Measurements from ENCODE around the gene PVALEF.

PVALEF gene

DNA sequence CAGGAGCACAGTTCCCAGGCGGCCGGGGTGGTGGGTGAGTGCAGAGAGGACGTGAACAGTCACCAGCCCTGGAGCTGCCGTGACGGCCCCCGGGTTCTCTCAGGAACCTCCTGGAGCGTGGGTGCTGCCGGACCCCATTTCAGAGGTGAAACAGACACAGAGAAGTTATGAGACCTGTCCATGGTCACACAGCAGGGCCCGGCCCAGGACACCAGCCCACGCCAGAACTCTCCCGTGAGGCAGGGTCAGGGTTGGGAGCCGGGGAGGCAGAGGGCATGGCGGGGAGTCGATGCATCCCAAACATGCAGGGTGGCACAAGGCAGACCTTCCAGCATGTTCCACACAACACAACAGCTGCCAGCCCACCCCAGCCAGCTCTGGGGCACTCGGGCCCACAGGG, 3.8 kb upstream of the PVALEF start:
- TF ChIP-seq GABPA (IDR thresholded peaks at IDR 0.05; ENCODE audit: low read depth) (no peak), POLR2AphosphoS5 (IDR thresholded peaks at IDR 0.05; ENCODE audit: low read depth) (no peak), SPI1 (IDR thresholded peaks at IDR 0.05; ENCODE audit: borderline replicate concordance, low read depth) (no peak)
- TF ChIP-seq, protein P1, sequence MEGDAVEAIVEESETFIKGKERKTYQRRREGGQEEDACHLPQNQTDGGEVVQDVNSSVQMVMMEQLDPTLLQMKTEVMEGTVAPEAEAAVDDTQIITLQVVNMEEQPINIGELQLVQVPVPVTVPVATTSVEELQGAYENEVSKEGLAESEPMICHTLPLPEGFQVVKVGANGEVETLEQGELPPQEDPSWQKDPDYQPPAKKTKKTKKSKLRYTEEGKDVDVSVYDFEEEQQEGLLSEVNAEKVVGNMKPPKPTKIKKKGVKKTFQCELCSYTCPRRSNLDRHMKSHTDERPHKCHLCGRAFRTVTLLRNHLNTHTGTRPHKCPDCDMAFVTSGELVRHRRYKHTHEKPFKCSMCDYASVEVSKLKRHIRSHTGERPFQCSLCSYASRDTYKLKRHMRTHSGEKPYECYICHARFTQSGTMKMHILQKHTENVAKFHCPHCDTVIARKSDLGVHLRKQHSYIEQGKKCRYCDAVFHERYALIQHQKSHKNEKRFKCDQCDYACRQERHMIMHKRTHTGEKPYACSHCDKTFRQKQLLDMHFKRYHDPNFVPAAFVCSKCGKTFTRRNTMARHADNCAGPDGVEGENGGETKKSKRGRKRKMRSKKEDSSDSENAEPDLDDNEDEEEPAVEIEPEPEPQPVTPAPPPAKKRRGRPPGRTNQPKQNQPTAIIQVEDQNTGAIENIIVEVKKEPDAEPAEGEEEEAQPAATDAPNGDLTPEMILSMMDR (IDR thresholded peaks at IDR 0.05; ENCODE audit: insufficient read depth, low read length): no peak
- TF ChIP-seq, protein P2, sequence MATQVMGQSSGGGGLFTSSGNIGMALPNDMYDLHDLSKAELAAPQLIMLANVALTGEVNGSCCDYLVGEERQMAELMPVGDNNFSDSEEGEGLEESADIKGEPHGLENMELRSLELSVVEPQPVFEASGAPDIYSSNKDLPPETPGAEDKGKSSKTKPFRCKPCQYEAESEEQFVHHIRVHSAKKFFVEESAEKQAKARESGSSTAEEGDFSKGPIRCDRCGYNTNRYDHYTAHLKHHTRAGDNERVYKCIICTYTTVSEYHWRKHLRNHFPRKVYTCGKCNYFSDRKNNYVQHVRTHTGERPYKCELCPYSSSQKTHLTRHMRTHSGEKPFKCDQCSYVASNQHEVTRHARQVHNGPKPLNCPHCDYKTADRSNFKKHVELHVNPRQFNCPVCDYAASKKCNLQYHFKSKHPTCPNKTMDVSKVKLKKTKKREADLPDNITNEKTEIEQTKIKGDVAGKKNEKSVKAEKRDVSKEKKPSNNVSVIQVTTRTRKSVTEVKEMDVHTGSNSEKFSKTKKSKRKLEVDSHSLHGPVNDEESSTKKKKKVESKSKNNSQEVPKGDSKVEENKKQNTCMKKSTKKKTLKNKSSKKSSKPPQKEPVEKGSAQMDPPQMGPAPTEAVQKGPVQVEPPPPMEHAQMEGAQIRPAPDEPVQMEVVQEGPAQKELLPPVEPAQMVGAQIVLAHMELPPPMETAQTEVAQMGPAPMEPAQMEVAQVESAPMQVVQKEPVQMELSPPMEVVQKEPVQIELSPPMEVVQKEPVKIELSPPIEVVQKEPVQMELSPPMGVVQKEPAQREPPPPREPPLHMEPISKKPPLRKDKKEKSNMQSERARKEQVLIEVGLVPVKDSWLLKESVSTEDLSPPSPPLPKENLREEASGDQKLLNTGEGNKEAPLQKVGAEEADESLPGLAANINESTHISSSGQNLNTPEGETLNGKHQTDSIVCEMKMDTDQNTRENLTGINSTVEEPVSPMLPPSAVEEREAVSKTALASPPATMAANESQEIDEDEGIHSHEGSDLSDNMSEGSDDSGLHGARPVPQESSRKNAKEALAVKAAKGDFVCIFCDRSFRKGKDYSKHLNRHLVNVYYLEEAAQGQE (IDR thresholded peaks at IDR 0.05; ENCODE audit: insufficient replicate concordance, low read depth): no peak
- Histone ChIP-seq H3K4me3 (replicated peaks; ENCODE audit: insufficient read depth, low read length) (no peak overlapping the region), H3K27me3 (ENCODE audit: insufficient read depth, poor library complexity, severe bottlenecking) (peaks cover 13% of the 10 kb centered on the region), H3K27ac (replicated peaks) (no peak overlapping the region)
- no peak for DNase-seq (ENCODE audit: low read depth in 1 of 2, low spot score in 1 of 2)

GRCh38 chr17:81161972-81162371, 3.3 kb upstream of the PVALEF start:
- Histone ChIP-seq H3K4me3 (replicated peaks; ENCODE audit: insufficient read depth, low read length) (no peak overlapping the region), H3K27me3 (ENCODE audit: insufficient read depth, poor library complexity, severe bottlenecking) (peaks cover 17% of the 10 kb centered on the region), H3K27ac (replicated peaks) (no peak overlapping the region)
- DNase-seq (ENCODE audit: low read depth in 1 of 2, low spot score in 1 of 2): no peak
- no peak for TF ChIP-seq POLR2AphosphoS5 (IDR thresholded peaks at IDR 0.05; ENCODE audit: low read depth)
- TF ChIP-seq, protein P1 (IDR thresholded peaks at IDR 0.05; ENCODE audit: insufficient read depth, low read length): no peak
- TF ChIP-seq SPI1 (IDR thresholded peaks at IDR 0.05; ENCODE audit: borderline replicate concordance, low read depth): no peak
- TF ChIP-seq GABPA (IDR thresholded peaks at IDR 0.05; ENCODE audit: low read depth): no peak
- TF ChIP-seq, protein P2 (IDR thresholded peaks at IDR 0.05; ENCODE audit: insufficient replicate concordance, low read depth): no peak

DNA sequence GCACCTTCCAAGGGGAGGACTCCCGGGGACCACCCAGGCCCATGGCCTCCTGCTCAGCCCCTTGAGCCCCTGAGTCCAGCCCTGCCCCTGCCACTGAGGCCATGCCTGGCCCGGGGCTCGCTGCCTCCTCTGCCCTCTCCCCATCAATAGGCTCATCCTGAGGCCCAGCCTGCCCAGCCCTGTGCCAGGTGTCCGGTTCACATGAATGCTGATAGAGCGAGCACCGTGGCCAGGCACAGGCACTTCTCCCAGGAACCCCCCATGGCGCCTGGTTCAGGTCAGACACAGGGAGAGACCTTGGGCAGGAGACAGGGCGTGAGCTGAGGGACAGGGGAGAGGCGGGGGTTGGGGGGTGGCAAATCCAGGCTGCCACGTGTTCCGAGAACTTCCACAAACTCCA, 2.8 kb upstream of the PVALEF start:
- no peak overlapping the region for H3K4me3 ChIP-seq (replicated peaks; ENCODE audit: insufficient read depth, low read length)
- H3K27me3 ChIP-seq (ENCODE audit: insufficient read depth, poor library complexity, severe bottlenecking): peaks cover 21% of the 10 kb centered on the region
- H3K27ac ChIP-seq (replicated peaks): no peak overlapping the region
- TF ChIP-seq, protein P1 (IDR thresholded peaks at IDR 0.05; ENCODE audit: insufficient read depth, low read length): no peak
- no peak for TF ChIP-seq POLR2AphosphoS5 (IDR thresholded peaks at IDR 0.05; ENCODE audit: low read depth)
- TF ChIP-seq GABPA (IDR thresholded peaks at IDR 0.05; ENCODE audit: low read depth): no peak
- TF ChIP-seq SPI1 (IDR thresholded peaks at IDR 0.05; ENCODE audit: borderline replicate concordance, low read depth): no peak
- TF ChIP-seq, protein P2 (IDR thresholded peaks at IDR 0.05; ENCODE audit: insufficient replicate concordance, low read depth): no peak
- no peak for DNase-seq (ENCODE audit: low read depth in 1 of 2, low spot score in 1 of 2)
